IMR-90 (cell line): ENCODE measurements around the gene LGALS16.

ENCODE experiments used
- BHLHE40 ChIP-seq: fragments of 150-350 bp; IDR thresholded peaks from 2 replicates; pipeline ENCODE4 v1.6.1; 2016; ENCODE audit warnings: mild to moderate bottlenecking, low read depth, low read length
- CEBPB ChIP-seq: IDR thresholded peaks from 2 replicates; pipeline ENCODE4 v1.6.1; 2012; ENCODE audit warnings: low read depth, low read length, improper control_type of control experiment
- CTCF ChIP-seq: conservative IDR thresholded peaks from 2 replicates; pipeline ENCODE4 v1.5.1; 2012; ENCODE audit warnings: mild to moderate bottlenecking, low read depth, low read length, improper control_type of control experiment
- MAFK ChIP-seq: IDR thresholded peaks from 2 replicates; pipeline ENCODE4 v1.6.1; 2012; ENCODE audit warnings: low read depth, low read length, improper control_type of control experiment
- MXI1 ChIP-seq: IDR thresholded peaks from 2 replicates; pipeline ENCODE4 v1.6.1; 2012; ENCODE audit warnings: low read depth, mild to moderate bottlenecking, low read length, moderate library complexity, borderline replicate concordance
- NFE2L2 ChIP-seq: fragments of 150-350 bp; IDR thresholded peaks from 2 replicates; pipeline ENCODE4 v1.6.1; 2016; ENCODE audit warnings: low read depth, mild to moderate bottlenecking, low read length
- POLR2A ChIP-seq: IDR thresholded peaks from 2 replicates; pipeline ENCODE4 v1.6.1; 2012; ENCODE audit warnings: mild to moderate bottlenecking, low read depth, low read length
- RAD21 ChIP-seq: IDR thresholded peaks from 2 replicates; pipeline ENCODE4 v1.6.1; 2012; ENCODE audit warnings: low read length, improper control_type of control experiment
- RCOR1 ChIP-seq: IDR thresholded peaks from 2 replicates; pipeline ENCODE4 v1.6.1; 2012; ENCODE audit warnings: mild to moderate bottlenecking, low read length, improper control_type of control experiment; ENCODE audit not compliant: insufficient replicate concordance
- RFX5 ChIP-seq: IDR thresholded peaks from 2 replicates; pipeline ENCODE4 v1.8.0; 2012; ENCODE audit warnings: low read depth, mild to moderate bottlenecking, low read length, moderate library complexity
- SMC3 ChIP-seq: fragments of 150-350 bp; IDR thresholded peaks from 2 replicates; pipeline ENCODE4 v1.6.1; 2016; ENCODE audit warnings: low read depth, mild to moderate bottlenecking, antibody characterized with exemption, low read length, moderate library complexity
- USF2 ChIP-seq: fragments of 150-350 bp; IDR thresholded peaks from 2 replicates; pipeline ENCODE4 v1.6.1; 2017; ENCODE audit warnings: mild to moderate bottlenecking, antibody characterized with exemption, low read length, low read depth
- TF ChIP-seq, protein P1 (sequence below): fragments of 150-350 bp; IDR thresholded peaks from 2 replicates; pipeline ENCODE4 v1.6.1; 2016; ENCODE audit warnings: low read depth, mild to moderate bottlenecking, low read length, moderate library complexity, borderline replicate concordance

GRCh38 chr19:39676004-39676403, 20.3 kb downstream of the LGALS16 start:
- TF ChIP-seq SMC3 = no peak
- TF ChIP-seq, protein P1, sequence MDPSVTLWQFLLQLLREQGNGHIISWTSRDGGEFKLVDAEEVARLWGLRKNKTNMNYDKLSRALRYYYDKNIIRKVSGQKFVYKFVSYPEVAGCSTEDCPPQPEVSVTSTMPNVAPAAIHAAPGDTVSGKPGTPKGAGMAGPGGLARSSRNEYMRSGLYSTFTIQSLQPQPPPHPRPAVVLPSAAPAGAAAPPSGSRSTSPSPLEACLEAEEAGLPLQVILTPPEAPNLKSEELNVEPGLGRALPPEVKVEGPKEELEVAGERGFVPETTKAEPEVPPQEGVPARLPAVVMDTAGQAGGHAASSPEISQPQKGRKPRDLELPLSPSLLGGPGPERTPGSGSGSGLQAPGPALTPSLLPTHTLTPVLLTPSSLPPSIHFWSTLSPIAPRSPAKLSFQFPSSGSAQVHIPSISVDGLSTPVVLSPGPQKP = no peak
- no peak for TF ChIP-seq POLR2A
- no peak for TF ChIP-seq CTCF
- TF ChIP-seq BHLHE40 = no peak
- TF ChIP-seq RAD21 = no peak
- no peak for TF ChIP-seq RFX5
- TF ChIP-seq USF2 = no peak
- TF ChIP-seq RCOR1 = no peak
- no peak for TF ChIP-seq MAFK
- no peak for TF ChIP-seq CEBPB
- TF ChIP-seq MXI1 = no peak
- no peak for TF ChIP-seq NFE2L2
